NCI-H446 (cell line): ENCODE data around the gene RASEF.
A peak's percentile ranks its signal among the peaks of the same experiment; 100 is the strongest.
"Not testable (repeated sequence)": the region's sequence is repeated elsewhere in the genome, so short reads cannot be mapped to it uniquely, and the experiment has no call there.

ENCODE experiments used
- DNase-seq, 2 experiments: peaks; one replicate each; lab custom pipeline; 2025; lab: John Stamatoyannopoulos, UW

The RASEF gene

DNA sequence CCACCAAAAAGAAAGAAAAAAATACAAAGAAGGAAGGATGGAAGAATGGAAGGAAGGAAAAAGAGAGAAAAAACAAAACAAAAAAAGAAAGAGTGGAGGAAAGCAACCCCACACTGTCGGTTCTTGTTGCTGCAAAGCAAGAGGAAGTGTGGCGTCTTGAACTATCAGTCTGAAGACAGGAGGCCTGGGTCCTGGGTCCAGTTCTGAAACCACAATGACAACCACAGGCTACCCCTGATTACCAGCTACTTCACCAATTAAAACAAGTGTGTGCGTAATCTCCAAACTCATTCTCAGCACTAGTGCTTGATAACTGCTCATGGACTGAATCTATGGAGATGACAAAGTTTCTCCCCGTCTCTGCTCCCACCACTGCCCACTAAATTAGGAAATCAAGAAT, 93.7 kb downstream of the RASEF start:
- no peak for DNase-seq

DNA sequence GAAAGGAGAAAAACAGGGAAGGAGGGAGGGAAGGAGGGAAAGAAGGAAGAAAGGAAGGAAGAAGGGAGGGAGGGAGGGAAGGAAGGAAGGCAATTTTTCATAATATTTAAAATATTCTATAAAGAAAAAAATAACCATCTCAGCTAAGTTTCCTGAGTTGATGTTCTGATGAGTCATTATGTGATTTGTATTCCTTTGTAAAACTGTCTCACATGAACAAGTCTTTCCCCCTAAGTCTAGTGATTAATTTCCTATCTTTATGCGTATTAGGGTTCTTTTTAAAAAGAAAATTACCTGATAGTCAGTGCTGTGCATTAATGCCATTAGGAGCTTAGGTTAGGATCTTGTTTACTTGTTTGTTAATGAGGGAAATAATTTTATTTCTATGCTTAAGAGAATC, 94.1 kb downstream of the RASEF start:
- no peak for DNase-seq

DNA sequence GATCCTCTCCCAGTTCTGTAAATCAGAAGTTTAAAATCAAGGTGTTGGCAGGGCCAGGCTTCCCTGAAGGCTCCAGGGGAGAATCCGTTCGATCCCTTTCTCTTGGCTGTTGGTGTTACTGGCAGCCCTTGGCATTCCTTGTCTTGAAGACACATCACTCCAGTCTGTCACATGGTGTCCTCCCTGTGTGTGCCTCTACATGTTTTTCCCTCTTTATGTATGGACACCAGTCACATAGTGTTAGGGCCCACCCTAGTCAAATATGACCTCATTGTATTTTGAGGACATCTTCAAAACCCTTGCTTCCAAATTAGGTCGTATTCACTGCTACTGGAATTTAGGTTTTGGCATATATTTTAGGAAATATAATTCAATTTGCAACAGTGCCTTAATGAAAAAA, 94.6 kb downstream of the RASEF start:
- DNase-seq: no peak

DNA sequence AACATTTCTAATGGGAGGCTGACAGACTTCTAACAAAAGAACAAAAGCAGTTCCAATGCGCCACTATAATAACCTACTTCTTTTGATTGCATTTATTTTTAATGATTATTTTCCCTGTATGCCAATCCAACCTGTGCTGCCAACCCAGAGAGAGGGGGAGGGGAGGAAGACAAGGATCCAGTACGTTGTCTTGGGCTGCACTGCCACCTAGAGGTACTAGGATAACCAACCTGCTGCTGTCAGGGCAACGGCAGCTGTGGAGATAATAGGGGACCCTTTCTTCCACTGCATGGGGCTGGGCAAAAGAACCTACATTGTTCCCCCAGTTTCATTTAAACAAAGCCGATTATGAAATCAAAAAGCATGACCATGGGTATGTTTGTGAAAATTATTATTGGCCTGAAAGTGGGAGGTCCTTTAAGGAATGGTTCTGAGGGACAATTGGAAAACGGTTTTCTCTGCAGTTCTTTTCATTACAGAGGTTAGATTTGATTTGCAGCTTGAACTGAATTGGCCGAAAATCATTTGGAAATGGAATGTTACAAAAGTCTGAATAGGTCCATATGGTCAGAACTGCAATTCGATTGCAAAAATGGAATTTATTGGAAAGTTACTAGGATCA, 101.3 kb downstream of the RASEF start:
- DNase-seq: peak; percentile 56 to 80

DNA sequence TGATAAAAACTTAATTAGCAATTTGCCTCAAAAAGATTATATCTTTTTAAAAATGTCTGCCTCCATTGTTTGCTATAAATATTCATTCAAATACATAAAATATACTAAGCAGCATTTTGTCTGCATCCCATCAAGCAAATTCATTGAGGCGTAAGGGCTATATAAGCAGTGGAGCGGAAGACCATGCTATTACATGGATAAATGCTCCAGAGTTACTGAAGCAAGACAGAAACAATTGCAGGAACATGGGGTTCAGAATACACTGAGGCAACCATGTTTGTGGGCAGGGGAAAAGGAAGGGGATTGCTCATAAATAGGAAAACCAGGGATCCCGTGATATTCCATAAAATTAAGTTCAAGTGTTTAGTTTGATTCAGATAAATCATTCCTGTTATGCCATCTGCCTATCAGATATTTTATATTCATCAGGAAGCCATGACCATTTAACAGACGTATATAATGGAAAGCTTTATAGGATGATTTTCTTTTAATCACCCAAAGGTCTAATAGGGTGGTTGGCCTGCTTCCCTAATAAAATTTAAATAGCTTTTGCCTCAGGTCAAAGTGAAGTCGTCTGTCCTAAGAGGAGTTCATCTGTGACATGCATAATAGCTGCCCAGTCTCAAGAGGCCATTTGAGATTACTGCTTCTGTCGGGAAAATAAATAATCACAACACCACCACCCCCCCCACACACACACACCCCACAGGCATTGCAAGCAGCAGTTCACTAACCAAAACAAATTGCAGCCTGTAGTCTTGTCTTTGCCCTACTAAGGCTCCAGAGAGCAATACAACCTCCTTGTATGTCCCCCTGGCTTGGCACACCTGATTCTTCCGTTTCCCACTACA, 105.2 kb downstream of the RASEF start:
- DNase-seq: peak; percentile 2 to 51

DNA sequence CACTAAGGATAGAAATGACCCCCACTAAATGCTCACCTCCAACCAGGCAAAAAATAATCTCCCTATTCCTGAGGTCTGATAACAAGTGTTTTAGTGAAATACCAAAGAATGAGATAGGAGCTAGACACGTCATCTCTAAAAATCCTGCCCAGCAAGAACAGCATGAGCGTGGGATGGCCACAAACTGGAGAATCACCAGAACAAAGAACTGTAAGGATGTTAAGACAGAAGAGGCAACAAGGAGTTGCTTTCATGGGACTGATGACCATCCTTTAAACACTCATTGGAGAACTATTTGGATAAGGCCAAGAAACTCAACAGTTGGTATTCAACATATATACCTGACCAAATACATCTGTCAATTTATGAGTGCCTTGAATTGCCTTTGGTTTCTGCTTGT, 113.7 kb downstream of the RASEF start:
- no peak for DNase-seq

DNA sequence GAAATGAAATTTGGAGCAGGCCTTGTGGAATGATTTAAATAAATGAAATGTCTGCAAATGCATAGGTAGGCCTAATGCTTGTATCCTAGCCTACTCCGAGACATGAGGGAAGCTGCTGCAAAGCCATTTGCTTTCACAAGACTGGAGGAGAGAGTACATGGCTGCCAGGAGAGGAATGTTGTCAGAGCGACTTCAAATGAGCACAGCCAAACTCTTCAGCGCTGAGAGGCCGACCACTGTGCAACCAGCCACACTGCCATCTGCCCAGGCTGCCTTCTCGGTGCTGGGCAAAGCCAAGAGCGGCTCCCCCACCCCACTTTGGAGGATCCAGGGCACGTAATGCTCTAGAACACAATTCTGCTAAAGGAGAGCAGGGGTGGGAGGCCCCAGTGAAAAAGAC, 122.6 kb downstream of the RASEF start:
- no peak for DNase-seq

DNA sequence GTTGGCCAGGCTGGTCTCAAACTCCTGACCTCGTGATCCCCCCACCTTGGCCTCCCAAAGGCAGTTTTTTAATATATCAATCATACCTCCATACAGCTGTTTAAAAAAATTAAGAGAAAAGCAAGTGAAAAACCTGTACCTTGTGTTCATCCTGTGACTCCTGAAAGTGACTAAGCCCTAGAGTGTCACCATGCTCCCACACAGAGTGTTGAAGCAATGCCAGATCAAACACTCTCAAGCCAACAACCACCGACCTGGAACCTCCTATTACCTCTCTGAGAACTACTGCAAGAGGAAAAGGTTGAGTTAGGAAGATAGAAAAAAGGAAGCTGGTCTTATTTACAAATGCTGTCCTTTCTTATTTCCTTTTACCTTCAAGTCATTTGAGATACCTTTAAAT, 123.5 kb downstream of the RASEF start:
- no peak for DNase-seq

DNA sequence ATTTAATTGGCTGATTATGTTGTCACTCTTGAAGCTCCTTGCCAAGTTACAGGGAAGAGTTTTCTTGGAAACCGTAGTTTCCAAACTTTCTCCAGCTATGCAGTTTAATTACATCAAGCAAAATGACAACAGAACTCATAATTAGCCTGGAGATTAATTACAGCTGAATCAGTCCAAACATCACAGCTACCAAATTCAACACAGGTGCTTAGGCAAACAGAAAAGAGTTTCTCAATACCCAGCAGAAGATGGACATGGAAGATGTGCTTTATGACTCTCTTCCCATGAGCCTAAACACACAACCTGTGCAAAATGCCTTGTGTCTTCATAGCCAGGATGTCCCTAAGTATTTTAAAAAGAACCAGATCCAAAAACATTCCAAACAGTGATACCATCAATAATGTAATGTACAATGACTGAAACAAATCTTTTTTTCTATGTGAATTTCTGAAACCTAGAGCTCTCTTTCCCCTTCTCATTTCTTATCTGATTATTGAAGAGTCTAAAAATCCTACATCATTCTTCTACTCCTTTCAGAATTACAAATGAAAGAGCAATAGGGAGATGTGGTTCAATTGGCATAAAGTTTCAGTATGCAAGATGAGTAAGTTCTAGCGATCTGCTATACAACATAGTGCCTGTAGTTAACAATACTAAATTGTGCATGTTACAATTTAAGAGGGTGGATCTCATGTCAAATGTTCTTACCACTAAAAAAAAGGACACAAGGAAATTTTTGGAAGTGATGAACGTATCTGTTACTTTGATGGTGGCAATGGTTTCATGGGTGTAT, 124.3 kb downstream of the RASEF start:
- peak in 1 of 2 experiments; percentile 15 for DNase-seq

DNA sequence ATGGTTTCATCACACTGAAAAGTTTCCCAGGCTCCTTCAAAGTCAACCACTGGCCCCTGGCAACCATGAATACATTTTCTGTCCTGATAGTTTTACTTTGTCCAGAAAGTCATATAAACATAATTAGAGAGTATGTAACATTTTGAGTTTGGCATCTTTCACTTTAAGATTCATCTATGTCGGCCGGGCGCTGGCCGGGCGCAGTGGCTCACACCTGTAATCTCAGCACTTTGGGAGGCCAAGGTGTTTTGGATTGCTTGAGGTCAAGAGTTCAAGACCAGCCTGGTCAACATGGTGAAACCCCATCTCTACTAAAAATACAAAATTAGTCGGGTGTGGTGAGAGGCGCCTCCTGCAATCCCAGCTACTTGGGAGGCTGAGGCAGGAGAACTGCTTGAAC, 126.4 kb downstream of the RASEF start:
- DNase-seq: not testable (repeated sequence)

DNA sequence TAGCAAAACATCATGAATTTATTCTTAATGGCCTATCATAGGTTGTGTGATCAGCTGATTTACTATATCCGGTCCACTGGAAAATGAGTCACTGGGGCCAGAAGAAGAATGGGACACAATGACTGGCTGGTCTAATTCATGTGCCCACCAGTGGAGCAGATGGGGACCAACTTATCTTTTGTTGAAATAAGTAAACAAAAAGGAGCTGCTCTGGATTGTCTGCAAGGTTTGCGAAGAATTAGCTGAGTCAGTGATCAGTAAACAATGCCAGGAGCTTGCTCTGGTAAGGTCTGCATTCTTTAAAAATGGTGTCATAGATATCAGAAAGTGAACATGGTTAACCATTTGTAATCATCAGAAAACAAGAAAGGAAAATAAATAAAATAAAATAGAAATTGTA, 128.0 kb downstream of the RASEF start:
- no peak for DNase-seq

DNA sequence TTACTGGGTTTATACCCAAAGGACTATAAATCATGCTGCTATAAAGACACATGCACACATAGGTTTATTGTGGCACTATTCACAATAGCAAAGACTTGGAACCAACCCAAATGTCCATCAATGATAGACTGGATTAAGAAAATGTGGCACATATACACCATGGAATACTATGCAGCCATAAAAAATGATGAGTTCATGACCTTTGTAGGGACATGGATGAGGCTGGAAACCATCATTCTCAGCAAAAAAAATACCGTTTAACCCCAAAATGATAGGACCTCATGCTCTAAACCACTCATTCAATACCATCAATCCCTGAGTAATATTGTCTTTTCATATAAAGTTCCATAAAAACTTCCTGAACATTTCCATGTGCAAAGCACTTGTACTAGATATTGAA, 128.9 kb downstream of the RASEF start:
- DNase-seq: not testable (repeated sequence)

DNA sequence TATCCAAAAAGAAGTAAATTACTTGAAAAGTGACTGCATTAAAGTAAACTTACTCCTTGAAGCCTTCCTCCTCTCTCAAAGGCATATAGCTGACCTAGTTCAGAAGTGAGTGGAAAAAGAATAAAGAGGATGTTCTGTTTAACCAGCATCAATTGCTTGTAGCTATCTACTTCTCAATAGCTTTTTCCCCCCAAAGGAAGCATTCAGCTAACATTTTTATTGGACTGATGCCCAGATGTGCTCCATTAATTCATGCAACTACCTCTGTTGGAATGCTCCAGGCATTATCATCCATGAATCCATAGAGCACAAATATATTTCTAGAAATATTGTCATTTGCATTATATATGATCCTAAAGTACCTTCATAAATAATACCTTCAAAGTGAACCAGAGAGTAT, 132.8 kb downstream of the RASEF start:
- DNase-seq: no peak
